ENCODE data around the gene ADAP1. TPM values are rescaled to one million over a fixed set of nuclear protein-coding genes. Genes with fewer than 3 reads are reported as not detected.

Gene ADAP1
- total RNA-seq, 2 experiments from 2014 or later, result 6.8 to 7.2 TPM

DNA sequence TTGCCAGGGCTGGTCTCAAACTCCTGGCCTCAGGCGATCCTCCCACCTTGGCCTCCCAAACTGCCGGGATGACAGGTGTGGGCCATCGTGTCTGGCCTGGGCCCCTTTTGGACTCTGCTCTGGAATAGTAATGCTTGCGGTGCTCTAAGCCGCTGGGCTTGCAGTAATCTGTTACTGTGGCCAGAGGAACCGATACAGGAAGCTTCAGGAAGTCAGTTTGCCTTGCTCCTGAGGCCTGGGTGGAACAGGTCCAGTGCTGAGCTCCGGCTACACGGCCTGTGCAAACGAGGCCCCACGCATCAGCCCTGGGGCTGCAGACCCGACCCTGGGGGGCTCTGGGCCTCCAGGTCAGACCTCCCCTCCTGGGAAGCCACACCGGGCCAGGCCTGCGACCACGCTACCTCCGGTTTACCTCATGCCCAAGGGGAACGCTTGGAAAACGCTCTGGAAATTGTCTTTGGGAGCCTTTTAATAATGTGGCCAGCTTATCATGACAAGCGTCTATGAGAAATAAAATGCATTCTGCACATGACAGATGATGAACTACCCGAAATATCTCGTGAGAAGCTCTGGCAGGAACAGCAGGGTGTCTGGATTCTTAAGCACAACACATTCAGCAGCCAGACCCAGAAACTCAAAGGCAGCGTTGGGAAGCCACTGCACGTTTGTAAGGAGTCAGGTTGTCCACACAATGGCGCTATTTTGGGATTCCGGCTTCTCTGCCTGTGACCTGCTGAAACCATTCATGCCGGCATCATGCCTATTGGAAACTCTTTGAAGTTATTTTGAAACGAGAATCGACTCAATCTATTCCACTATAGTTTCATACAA is 10.1 kb upstream of the ADAP1 start:
- Histone ChIP-seq H3K4me3 (ENCODE audit: low read length) (no peak overlapping the region), H3K36me3 (ENCODE audit: insufficient read depth, low read length) (peaks cover 29% of the 10 kb centered on the region), H3K27me3 (ENCODE audit: control insufficient read depth in 1 of 2, insufficient read depth in 2 of 2, low read length in 2 of 2) (peaks cover 0 to 3% of the 10 kb centered on the region in 2 experiments), H3K4me1 (ENCODE audit: insufficient read depth, low read length) (peaks cover 35% of the 10 kb centered on the region), H3K27ac (ENCODE audit: low read depth in 1 of 2, low read length in 2 of 2) (no peak overlapping the region), H3K9me3 (ENCODE audit: control insufficient read depth in 1 of 2, insufficient read depth in 1 of 2, low read length in 2 of 2) (peaks cover 0 to 16% of the 10 kb centered on the region in 2 experiments)
- intact Hi-C loops (cut with DNase I, micrococcal nuclease), result no loop called here
- Mint-ChIP-seq H3K27ac (peak overlapping the region; percentile 27), H3K4me3 (no peak overlapping the region), H3K27me3 (peaks cover 16% of the 10 kb centered on the region), H3K4me1 (ENCODE audit: low read depth) (peaks cover 34% of the 10 kb centered on the region), H3K36me3 (ENCODE audit: low read depth) (peaks cover 35% of the 10 kb centered on the region), H3K9me3 (no peaks in the 10 kb centered on the region)
- TF ChIP-seq, protein P1, sequence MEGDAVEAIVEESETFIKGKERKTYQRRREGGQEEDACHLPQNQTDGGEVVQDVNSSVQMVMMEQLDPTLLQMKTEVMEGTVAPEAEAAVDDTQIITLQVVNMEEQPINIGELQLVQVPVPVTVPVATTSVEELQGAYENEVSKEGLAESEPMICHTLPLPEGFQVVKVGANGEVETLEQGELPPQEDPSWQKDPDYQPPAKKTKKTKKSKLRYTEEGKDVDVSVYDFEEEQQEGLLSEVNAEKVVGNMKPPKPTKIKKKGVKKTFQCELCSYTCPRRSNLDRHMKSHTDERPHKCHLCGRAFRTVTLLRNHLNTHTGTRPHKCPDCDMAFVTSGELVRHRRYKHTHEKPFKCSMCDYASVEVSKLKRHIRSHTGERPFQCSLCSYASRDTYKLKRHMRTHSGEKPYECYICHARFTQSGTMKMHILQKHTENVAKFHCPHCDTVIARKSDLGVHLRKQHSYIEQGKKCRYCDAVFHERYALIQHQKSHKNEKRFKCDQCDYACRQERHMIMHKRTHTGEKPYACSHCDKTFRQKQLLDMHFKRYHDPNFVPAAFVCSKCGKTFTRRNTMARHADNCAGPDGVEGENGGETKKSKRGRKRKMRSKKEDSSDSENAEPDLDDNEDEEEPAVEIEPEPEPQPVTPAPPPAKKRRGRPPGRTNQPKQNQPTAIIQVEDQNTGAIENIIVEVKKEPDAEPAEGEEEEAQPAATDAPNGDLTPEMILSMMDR (IDR thresholded peaks at IDR 0.05), result no peak
- CTCF ChIA-PET, result interaction anchor here (1.2 kb wide), 1 partner anchor 28 kb away, joined by 6 read pairs; no protein-coding TSS in a partner anchor
- no peak for ATAC-seq (ENCODE audit: poor library complexity)
- POLR2A ChIA-PET, result interaction anchor here (1.2 to 2.9 kb wide), 3 partner anchors 10 to 54 kb away, joined by 3 to 16 read pairs (median 6); partner anchors contain the start of gene COX19
- peak in 3 of 14 experiments; percentile 2 to 45 (median 39) for DNase-seq

DNA sequence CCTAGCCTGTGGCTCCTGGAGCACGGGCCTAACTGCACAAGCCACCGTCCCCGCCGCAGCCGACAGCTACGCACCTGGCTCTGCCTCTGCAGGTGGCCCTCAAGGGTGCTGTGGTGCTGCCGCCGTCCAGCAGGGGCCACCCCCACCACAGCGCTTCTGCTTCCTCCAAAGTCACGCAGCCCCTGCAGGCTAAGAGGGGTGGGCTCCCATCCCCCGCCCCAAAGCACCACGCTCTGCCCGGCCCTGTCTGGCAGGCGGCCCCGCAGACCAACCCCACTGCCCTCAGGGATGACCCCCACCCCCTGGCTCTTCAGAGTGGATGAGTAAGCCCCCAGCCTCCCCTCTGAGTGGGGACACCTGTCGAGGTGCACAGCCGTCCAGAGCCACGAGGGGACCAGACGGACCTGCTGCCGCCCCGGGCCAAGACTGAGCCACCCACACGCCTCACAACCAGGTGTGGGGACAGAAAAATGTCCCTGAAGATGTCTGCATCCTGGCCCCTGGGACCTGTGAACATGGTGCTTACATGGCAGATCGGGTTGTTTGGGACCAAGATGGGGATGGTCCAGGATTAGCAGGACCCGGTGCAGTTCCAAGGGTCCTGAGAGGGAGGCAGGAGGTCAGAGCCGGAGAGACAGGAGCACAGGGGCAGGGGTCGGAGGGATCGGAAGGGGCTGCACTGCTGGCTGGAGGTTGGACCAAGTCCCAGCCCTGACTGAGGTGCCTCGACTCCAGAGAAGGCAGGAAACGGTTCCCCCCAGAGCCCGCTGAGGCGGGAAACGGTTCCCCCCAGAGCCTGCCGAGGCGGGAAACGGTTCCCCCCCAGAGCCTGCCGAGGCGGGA is 9.0 kb upstream of the ADAP1 start:
- ATAC-seq (ENCODE audit: poor library complexity) (peak; percentile 27), DNase-seq (peak in 5 of 14 experiments; percentile 6 to 60 (median 32))
- H3K4me3 ChIP-seq (ENCODE audit: low read length), result no peak overlapping the region
- no peak overlapping the region for H3K27ac ChIP-seq (ENCODE audit: low read depth in 1 of 2, low read length in 2 of 2)
- peaks cover 0 to 3% of the 10 kb centered on the region in 2 experiments for H3K27me3 ChIP-seq (ENCODE audit: control insufficient read depth in 1 of 2, insufficient read depth in 2 of 2, low read length in 2 of 2)
- peaks cover 18% of the 10 kb centered on the region for H3K36me3 ChIP-seq (ENCODE audit: insufficient read depth, low read length)
- H3K4me1 ChIP-seq (ENCODE audit: insufficient read depth, low read length), result peaks cover 35% of the 10 kb centered on the region
- peaks cover 16% of the 10 kb centered on the region for H3K27me3 Mint-ChIP-seq
- POLR2A ChIA-PET, result interaction anchor here (0.6 to 2.9 kb wide), 4 partner anchors 9 to 40 kb away, joined by 3 to 16 read pairs (median 4); partner anchors contain the start of gene COX19
- peaks cover 0 to 16% of the 10 kb centered on the region in 2 experiments for H3K9me3 ChIP-seq (ENCODE audit: control insufficient read depth in 1 of 2, insufficient read depth in 1 of 2, low read length in 2 of 2)
- H3K9me3 Mint-ChIP-seq, result no peaks in the 10 kb centered on the region
- H3K27ac Mint-ChIP-seq, result peak overlapping the region; percentile 28
- H3K4me3 Mint-ChIP-seq, result no peak overlapping the region
- H3K4me1 Mint-ChIP-seq (ENCODE audit: low read depth), result peaks cover 34% of the 10 kb centered on the region
- CTCF ChIA-PET, result interaction anchor here (0.8 to 1.1 kb wide), 3 partner anchors 9 to 102 kb away, joined by 3 to 8 read pairs (median 3); no protein-coding TSS in a partner anchor
- H3K36me3 Mint-ChIP-seq (ENCODE audit: low read depth), result peaks cover 23% of the 10 kb centered on the region
- TF ChIP-seq, protein P1 (IDR thresholded peaks at IDR 0.05), result no peak
- intact Hi-C loops (cut with DNase I, micrococcal nuclease), result no loop called here

DNA sequence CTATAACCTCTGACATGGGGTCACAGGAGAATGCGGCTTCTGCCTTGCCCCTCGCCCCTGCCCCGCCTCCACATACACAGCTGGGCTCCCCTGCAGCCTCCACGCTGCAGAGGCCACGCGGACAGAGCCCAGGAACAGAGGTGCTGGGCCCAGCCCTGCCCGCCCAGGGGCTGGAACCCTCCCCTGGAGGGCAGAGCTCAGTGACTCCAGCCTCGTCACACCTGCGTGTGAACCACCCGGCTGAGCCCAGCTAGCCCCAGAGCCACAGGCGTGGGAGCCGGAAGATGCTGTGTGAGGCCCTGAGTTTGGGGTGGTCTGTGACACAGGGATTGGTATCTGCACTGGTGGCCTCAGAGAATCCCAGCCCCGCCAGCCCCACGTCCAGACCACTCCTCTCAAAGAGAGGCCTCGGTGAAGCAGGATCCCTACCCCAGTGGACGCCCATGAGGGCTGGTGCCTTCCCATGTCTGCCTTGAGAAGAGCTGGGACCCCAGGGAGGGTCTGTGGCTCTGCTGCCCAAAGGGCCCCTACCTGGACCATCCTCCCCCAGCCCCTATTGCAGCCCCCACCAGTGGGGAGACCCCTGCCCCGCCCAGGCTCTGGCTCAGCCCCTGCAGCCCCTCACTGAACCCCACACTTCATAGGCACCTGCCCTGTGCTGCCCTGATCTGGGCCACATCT is 8.1 kb upstream of the ADAP1 start:
- ATAC-seq (ENCODE audit: poor library complexity), result no peak

More for the DNA sequence above, 8.1 kb upstream of the ADAP1 start:
- H3K9me3 ChIP-seq (ENCODE audit: control insufficient read depth in 1 of 2, insufficient read depth in 1 of 2, low read length in 2 of 2), result peaks cover 0 to 12% of the 10 kb centered on the region in 2 experiments
- Mint-ChIP-seq H3K9me3 (no peaks in the 10 kb centered on the region), H3K27ac (no peak overlapping the region), H3K4me1 (ENCODE audit: low read depth) (peaks cover 29% of the 10 kb centered on the region), H3K27me3 (peaks cover 16% of the 10 kb centered on the region), H3K36me3 (ENCODE audit: low read depth) (peaks cover 14% of the 10 kb centered on the region), H3K4me3 (no peak overlapping the region)
- peaks cover 9% of the 10 kb centered on the region for H3K36me3 ChIP-seq (ENCODE audit: insufficient read depth, low read length)
- intact Hi-C loops (cut with DNase I, micrococcal nuclease), result no loop called here
- peaks cover 0 to 3% of the 10 kb centered on the region in 2 experiments for H3K27me3 ChIP-seq (ENCODE audit: control insufficient read depth in 1 of 2, insufficient read depth in 2 of 2, low read length in 2 of 2)
- H3K4me3 ChIP-seq (ENCODE audit: low read length), result no peak overlapping the region
- POLR2A ChIA-PET, result interaction anchor here (0.6 to 1.0 kb wide), 2 partner anchors 10 to 12 kb away, joined by 3 read pairs; no protein-coding TSS in a partner anchor
- CTCF ChIA-PET, result interaction anchor here (0.8 to 1.1 kb wide), 3 partner anchors 9 to 103 kb away, joined by 3 to 8 read pairs (median 3); no protein-coding TSS in a partner anchor
- peaks cover 37% of the 10 kb centered on the region for H3K4me1 ChIP-seq (ENCODE audit: insufficient read depth, low read length)
- DNase-seq, result no peak
- no peak overlapping the region for H3K27ac ChIP-seq (ENCODE audit: low read depth in 1 of 2, low read length in 2 of 2)
- TF ChIP-seq, protein P1 (IDR thresholded peaks at IDR 0.05), result no peak
